K562 (cell line): ENCODE data around the gene TMEM38B. TPM values are rescaled to one million over a fixed set of nuclear protein-coding genes. Genes with fewer than 3 reads are reported as not detected.

Source experiments
- ATAC-seq: fragments of 200-7000 bp; cut with Tn5 transposase; 3 replicates; pipeline ENCODE4 v1.9.1; 2020; ENCODE audit warnings: moderate library complexity
- BruUV-seq: library from RNA; stranded (reverse); fragments of 400-500 nt; replicated peaks from 2 replicates; lab custom pipeline; 2021; lab: Mats Ljungman, UMichigan
- CTCF ChIA-PET: fragments of 300-600 bp; formaldehyde crosslinking; extraction: SDS; loops from one replicate; lab custom pipeline; 2021; ENCODE audit warnings: low intra/inter-chr PET ratio; lab: Yijun Ruan, JAX
- POLR2A ChIA-PET: fragments of 300-600, 350-650 bp; sonication (Branson Sonifier 250); formaldehyde crosslinking; extraction: SDS; loops from one replicate; lab custom pipeline; 2021; ENCODE audit warnings: antibody characterized with exemption, inconsistent platforms; lab: Yijun Ruan, JAX
- DNase-seq, 4 experiments: peaks; one replicate each; pipeline versions ENCODE4 v3.0.0 to v3.0.0-alpha.2; 2011 to 2018; ENCODE audit warnings: low spot score in 3 of 4, mixed read lengths in 3 of 4; ENCODE audit errors: extremely low read depth in 1 of 4
- FAIRE-seq: peaks from 2 replicates; lab custom pipeline; 2011; peaks lifted over from hg19 to GRCh38; lab: Jason Lieb, UNC
- H2AFZ ChIP-seq: 2 replicates; pipeline ENCODE4 v1.6.0; 2011; ENCODE audit warnings: low read depth, low read length, control low read depth, inconsistent platforms
- H3K27ac ChIP-seq: fragments of 200-600 bp; 3 replicates; pipeline ENCODE4 v1.8.0; 2011; ENCODE audit warnings: low read depth, mild to moderate bottlenecking, control low read depth, inconsistent platforms, low read length, moderate library complexity, mixed read lengths; ENCODE audit errors: extremely low read depth
- H3K27me3 ChIP-seq, 2 experiments: fragments of 300-600 bp in 1 of 2; 2 replicates in 1 of 2; 3 replicates in 1 of 2; pipeline versions ENCODE4 v1.6.0 to v1.8.0; 2011; ENCODE audit warnings: inconsistent platforms in 2 of 2, low read length in 2 of 2, mild to moderate bottlenecking in 1 of 2, mixed read lengths in 1 of 2, moderate library complexity in 1 of 2; ENCODE audit not compliant: control insufficient read depth in 2 of 2, insufficient read depth in 2 of 2
- H3K36me3 ChIP-seq: fragments of 300-600 bp; 3 replicates; pipeline ENCODE4 v1.8.0; 2011; ENCODE audit warnings: mild to moderate bottlenecking, low read length, inconsistent platforms; ENCODE audit not compliant: control insufficient read depth, insufficient read depth
- H3K4me1 ChIP-seq, 2 experiments: fragments of 200-600 bp in 1 of 2; replicated peaks in 1 of 2; 2 replicates in 1 of 2; 3 replicates in 1 of 2; pipeline versions ENCODE4 v1.5.1 to v1.8.0; 2011; ENCODE audit warnings: inconsistent platforms in 2 of 2, low read length in 2 of 2, mild to moderate bottlenecking in 1 of 2, mixed read lengths in 1 of 2, moderate library complexity in 1 of 2; ENCODE audit not compliant: control insufficient read depth in 2 of 2, insufficient read depth in 2 of 2
- H3K4me2 ChIP-seq: 2 replicates; pipeline ENCODE4 v1.6.1; 2011; ENCODE audit warnings: low read length, control low read depth, inconsistent platforms, mixed read lengths; ENCODE audit not compliant: insufficient read depth
- H3K4me3 ChIP-seq: fragments of 200-600 bp; sonication (generic), shearing (Covaris generic); 2 replicates; pipeline ENCODE4 v1.5.1; 2016; ENCODE audit warnings: control low read depth, inconsistent platforms
- H3K79me2 ChIP-seq: fragments of 200-600 bp; 3 replicates; pipeline ENCODE4 v1.8.0; 2011; ENCODE audit warnings: low read length, inconsistent platforms; ENCODE audit not compliant: control insufficient read depth, insufficient read depth
- H3K9ac ChIP-seq, 2 experiments: 2 replicates each; pipeline versions ENCODE4 v1.6.0 to v1.6.1; 2011; ENCODE audit warnings: low read depth in 2 of 2, low read length in 2 of 2, control low read depth in 1 of 2, inconsistent platforms in 1 of 2, mild to moderate bottlenecking in 1 of 2, mixed read lengths in 1 of 2; ENCODE audit not compliant: insufficient read depth in 1 of 2
- H3K9me1 ChIP-seq: one replicate; pipeline ENCODE4 v1.6.0; 2011; ENCODE audit warnings: inconsistent platforms, mild to moderate bottlenecking, low read length, moderate library complexity; ENCODE audit not compliant: control insufficient read depth, insufficient read depth
- H3K9me3 ChIP-seq: replicated peaks from 2 replicates; pipeline ENCODE4 v1.5.1; 2011; ENCODE audit warnings: low read depth, low read length, inconsistent platforms; ENCODE audit not compliant: control insufficient read depth, insufficient read depth
- H4K20me1 ChIP-seq: replicated peaks from 2 replicates; pipeline ENCODE4 v1.6.1; 2011; ENCODE audit warnings: low read length, inconsistent platforms, mixed read lengths; ENCODE audit not compliant: control insufficient read depth, insufficient read depth
- HNRNPL ChIP-seq: fragments of 200-400 bp; formaldehyde crosslinking; IDR thresholded peaks from 2 replicates; pipeline ENCODE4 v1.6.1; 2017; ENCODE audit warnings: low read depth, mild to moderate bottlenecking, low read length
- JUNB ChIP-seq: fragments of 450-650 bp; formaldehyde crosslinking; conservative IDR thresholded peaks from 2 replicates; pipeline ENCODE4 v1.4.0; 2020; ENCODE audit warnings: mild to moderate bottlenecking
- POLR2A ChIP-seq: fragments of 450-650 bp; conservative IDR thresholded peaks from 2 replicates; pipeline ENCODE4 v1.6.1; 2016
- XRCC5 ChIP-seq: fragments of 200-400 bp; formaldehyde crosslinking; IDR thresholded peaks from 2 replicates; pipeline ENCODE4 v1.6.1; 2017; ENCODE audit warnings: low read depth, mild to moderate bottlenecking, low read length
- ZNF174 ChIP-seq: fragments of 250-450 bp; sonication (Bioruptor Pico); IDR thresholded peaks from 2 replicates; pipeline ENCODE4 v1.4.0; 2020; ENCODE audit warnings: mild to moderate bottlenecking
- WGBS: fragments of 100-300 bp; shearing (Covaris generic); methylation state at CpG from one replicate; pipeline ENCODE4 v1.1.6; 2016; ENCODE audit warnings: low coverage, mixed read lengths; ENCODE audit not compliant: insufficient coverage; ENCODE audit errors: missing lambda C conversion rate; 5-methylcytosine and 5-hydroxymethylcytosine counted together
- in situ Hi-C: fragments of 300-500 bp; cut with MboI; formaldehyde crosslinking; loops from 4 replicates; pipeline ENCODE4 v1.15.0; 2018; ENCODE audit warnings: inconsistent platforms, mixed read lengths
- intact Hi-C: fragments of 100-400 bp; cut with micrococcal nuclease; formaldehyde crosslinking; loops from 2 replicates; pipeline ENCODE4 v1.14.2; 2022
- polyA plus RNA-seq, 8 experiments: library from polyadenylated mRNA; depleted of rRNA in 4 of 8; stranded (reverse) in 5 of 8; unstranded in 3 of 8; fragments of >200 nt; fragmentation: Nextera tagmentation in 2 of 8; fragmentation: Illumina TruSeq in 1 of 8; extraction: Ambion mirVana in 2 of 8; extraction: Trizol in 1 of 8; gene quantifications; 2 replicates each; pipeline versions ENCODE4 v1.2.1 to v1.2.3, GENCODE V29; 2011 to 2014; ENCODE audit warnings: inconsistent platforms in 1 of 8, missing spikeins in 1 of 8
- total RNA-seq, 7 experiments: library from RNA; depleted of rRNA in 6 of 7; stranded (reverse); fragments of >200 nt in 6 of 7; fragmentation: Illumina TruSeq in 2 of 7; extraction: Trizol in 2 of 7; gene quantifications; 2 replicates each; pipeline versions ENCODE4 v1.2.1 to v1.2.3, GENCODE V29; 2011 to 2021; ENCODE audit warnings: low replicate concordance in 1 of 7
- TF ChIP-seq, protein P1 (sequence below), 2 experiments: IDR thresholded peaks; 2 replicates each; pipeline ENCODE4 v1.6.1; 2012; ENCODE audit warnings: improper control_type of control experiment in 2 of 2, low read depth in 2 of 2, low read length in 2 of 2, borderline replicate concordance in 1 of 2

The TMEM38B gene
- total and polyA plus RNA-seq, 9 of the 15 experiments (the other 6 are each of a cell fraction or from before 2014, with no cell fraction given) = 26.0 to 57.5 (median 38.5) TPM

GRCh38 chr9:105678163-105678562 is 16.2 kb upstream of the TMEM38B start:
- in situ Hi-C loops = no loop called here

More at GRCh38 chr9:105678163-105678562, 16.2 kb upstream of the TMEM38B start:
- H3K36me3 ChIP-seq = no peaks in the 10 kb centered on the region
- no peak overlapping the region for H3K9ac ChIP-seq
- H3K27ac ChIP-seq = no peak overlapping the region
- no peaks in the 10 kb centered on the region for H4K20me1 ChIP-seq
- 94% methylated on average over 1 of the region's 1 CpG for WGBS
- peaks cover 0 to 35% of the 10 kb centered on the region in 2 experiments; a peak in 3 of 5 replicates for H3K4me1 ChIP-seq
- DNase-seq (no peak), FAIRE-seq (no peak), ATAC-seq (no peak)
- H3K9me1 ChIP-seq = no peaks in the 10 kb centered on the region
- no peaks in the 10 kb centered on the region for H3K9me3 ChIP-seq
- no peak overlapping the region for H3K4me2 ChIP-seq
- intact Hi-C loops = no loop called here
- ChIA-PET CTCF (no interaction called here), POLR2A (interaction anchor here (1.6 kb wide), 1 partner anchor 16 kb away, joined by 7 read pairs; the partner anchor contains the start of gene TMEM38B)
- no peak overlapping the region for H3K4me3 ChIP-seq
- TF ChIP-seq HNRNPL = no peak
- TF ChIP-seq ZNF174 (CRISPR knock-in tag) = no peak
- TF ChIP-seq, protein P1, sequence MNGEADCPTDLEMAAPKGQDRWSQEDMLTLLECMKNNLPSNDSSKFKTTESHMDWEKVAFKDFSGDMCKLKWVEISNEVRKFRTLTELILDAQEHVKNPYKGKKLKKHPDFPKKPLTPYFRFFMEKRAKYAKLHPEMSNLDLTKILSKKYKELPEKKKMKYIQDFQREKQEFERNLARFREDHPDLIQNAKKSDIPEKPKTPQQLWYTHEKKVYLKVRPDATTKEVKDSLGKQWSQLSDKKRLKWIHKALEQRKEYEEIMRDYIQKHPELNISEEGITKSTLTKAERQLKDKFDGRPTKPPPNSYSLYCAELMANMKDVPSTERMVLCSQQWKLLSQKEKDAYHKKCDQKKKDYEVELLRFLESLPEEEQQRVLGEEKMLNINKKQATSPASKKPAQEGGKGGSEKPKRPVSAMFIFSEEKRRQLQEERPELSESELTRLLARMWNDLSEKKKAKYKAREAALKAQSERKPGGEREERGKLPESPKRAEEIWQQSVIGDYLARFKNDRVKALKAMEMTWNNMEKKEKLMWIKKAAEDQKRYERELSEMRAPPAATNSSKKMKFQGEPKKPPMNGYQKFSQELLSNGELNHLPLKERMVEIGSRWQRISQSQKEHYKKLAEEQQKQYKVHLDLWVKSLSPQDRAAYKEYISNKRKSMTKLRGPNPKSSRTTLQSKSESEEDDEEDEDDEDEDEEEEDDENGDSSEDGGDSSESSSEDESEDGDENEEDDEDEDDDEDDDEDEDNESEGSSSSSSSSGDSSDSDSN (IDR thresholded peaks at IDR 0.05; ENCODE audit: borderline replicate concordance in 1 of 2, low read depth in 2 of 2, low read length in 2 of 2) = no peak
- TF ChIP-seq XRCC5 = no peak
- no peak for TF ChIP-seq JUNB (CRISPR knock-in tag)
- TF ChIP-seq POLR2A = no peak
- H3K27me3 ChIP-seq = no peaks in the 10 kb centered on the region
- no peaks in the 10 kb centered on the region for H3K79me2 ChIP-seq
- no TSS peak for BruUV-seq
- H2AFZ ChIP-seq = no peak overlapping the region
